Inflammatory macrophage treated with lipopolysaccharide for 1 hour (primary cell): ENCODE data around the gene INVS.
"Not testable (repeated sequence)": the region's sequence is repeated elsewhere in the genome, so short reads cannot be mapped to it uniquely, and the experiment has no call there.

Experiments used
- DNase-seq, 2 donors: peaks; one replicate each; pipeline ENCODE4 v3.0.0-alpha.2; 2020 to 2022

Gene INVS

GRCh38 chr9:100125236-100125635, 26.2 kb downstream of the INVS start:
- DNase-seq, result no peak

GRCh38 chr9:100125910-100126309, 26.9 kb downstream of the INVS start:
- DNase-seq, result no peak

GRCh38 chr9:100126423-100126822, 27.4 kb downstream of the INVS start:
- no peak for DNase-seq

- no peak for DNase-seq
Measured at GRCh38 chr9:100129772-100130171, 30.7 kb downstream of the INVS start.

GRCh38 chr9:100131216-100131615, 32.2 kb downstream of the INVS start:
- DNase-seq, result no peak

GRCh38 chr9:100131875-100132430, 32.9 kb downstream of the INVS start:
- DNase-seq, result no peak

- DNase-seq, result no peak
Measured at GRCh38 chr9:100134731-100135130, 35.7 kb downstream of the INVS start.

- DNase-seq, result not testable (repeated sequence)
Measured at GRCh38 chr9:100136799-100137198, 37.8 kb downstream of the INVS start.

GRCh38 chr9:100140303-100140702, 41.3 kb downstream of the INVS start:
- DNase-seq, result not testable (repeated sequence)

GRCh38 chr9:100141862-100142261, 42.8 kb downstream of the INVS start:
- DNase-seq, result not testable (repeated sequence)

- not testable (repeated sequence) for DNase-seq
Measured at GRCh38 chr9:100145167-100145934, 46.3 kb downstream of the INVS start.

GRCh38 chr9:100145976-100146375, 46.9 kb downstream of the INVS start:
- DNase-seq, result not testable (repeated sequence)

- DNase-seq, result no peak
Measured at GRCh38 chr9:100150214-100150613, 51.2 kb downstream of the INVS start.

GRCh38 chr9:100160021-100160420, 61.0 kb downstream of the INVS start:
- no peak for DNase-seq

- DNase-seq, result no peak
Measured at GRCh38 chr9:100167176-100167575, 68.1 kb downstream of the INVS start.

- no peak for DNase-seq
Measured at GRCh38 chr9:100167915-100168654, 69.0 kb downstream of the INVS start.

GRCh38 chr9:100170085-100170484, 71.0 kb downstream of the INVS start:
- DNase-seq, result no peak

- DNase-seq, result no peak
Measured at GRCh38 chr9:100170556-100170955, 71.5 kb downstream of the INVS start.

- DNase-seq, result no peak
Measured at GRCh38 chr9:100186356-100186755, 87.3 kb downstream of the INVS start.

- DNase-seq, result no peak
Measured at GRCh38 chr9:100190339-100190738, 91.3 kb downstream of the INVS start.

- DNase-seq, result no peak
Measured at GRCh38 chr9:100191264-100191663, 92.2 kb downstream of the INVS start.

- DNase-seq, result no peak
Measured at GRCh38 chr9:100193078-100193477, 94.0 kb downstream of the INVS start.

- no peak for DNase-seq
Measured at GRCh38 chr9:100196215-100196614, 97.2 kb downstream of the INVS start.

GRCh38 chr9:100196828-100197227, 97.8 kb downstream of the INVS start:
- no peak for DNase-seq
